ENCODE results near the gene KIAA1217.
A peak's percentile ranks its signal among the peaks of the same experiment; 100 is the strongest.

KIAA1217 gene

DNA sequence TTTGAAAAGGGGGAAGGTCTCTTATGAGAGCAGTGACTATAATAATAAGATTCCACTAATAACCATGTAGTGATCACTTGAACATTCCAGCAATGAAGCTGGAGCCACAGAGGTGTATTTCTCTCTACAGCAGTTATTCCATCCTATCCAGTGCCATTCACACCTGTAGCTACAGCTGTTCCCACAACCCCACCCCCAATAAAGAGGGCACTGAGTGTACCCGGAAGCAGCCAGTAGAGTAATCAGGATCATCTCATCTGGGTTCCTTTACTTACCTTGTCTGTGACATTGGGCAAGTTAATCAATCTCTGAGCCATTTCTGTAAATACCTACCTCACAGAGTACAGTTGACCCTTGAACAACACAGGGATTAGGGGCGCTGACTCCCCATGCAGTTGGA is 188.7 kb downstream of the KIAA1217 start:
- H4K20me1 ChIP-seq: no peaks in the 10 kb centered on the region
- H3K36me3 ChIP-seq: no peaks in the 10 kb centered on the region
- no peaks in the 10 kb centered on the region for H3K9me3 ChIP-seq (replicated peaks in 1 of 11)
- no peaks in the 10 kb centered on the region for H3K27me3 ChIP-seq
- no peak overlapping the region for H3K9ac ChIP-seq
- TF ChIP-seq Cebpa-rat (IDR thresholded peaks at IDR 0.05): no peak
- no peak overlapping the region for H3K4me3 ChIP-seq
- no peaks in the 10 kb centered on the region for H3K4me1 ChIP-seq
- no peak overlapping the region for H3K4me2 ChIP-seq
- no peak overlapping the region for H3K27ac ChIP-seq

DNA sequence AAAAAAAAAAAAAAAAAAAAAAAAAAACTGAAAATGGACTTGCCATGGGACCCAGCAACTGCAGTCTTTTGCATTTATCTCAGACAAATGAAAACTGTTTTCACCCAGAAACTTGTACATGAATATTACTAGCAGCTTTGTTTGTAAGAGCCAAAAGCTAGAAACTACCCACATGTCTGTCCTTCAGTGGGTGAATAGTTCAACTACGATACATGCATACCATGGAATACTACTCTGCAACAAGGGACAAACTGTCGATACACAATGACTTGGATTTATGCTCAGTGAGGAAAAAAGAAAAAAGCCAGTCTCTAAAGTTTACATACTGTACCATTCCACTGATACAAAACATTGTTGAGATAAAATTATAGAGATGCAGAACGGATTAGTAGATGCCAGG is 195.6 kb downstream of the KIAA1217 start:
- H3K27me3 ChIP-seq: no peaks in the 10 kb centered on the region
- no peaks in the 10 kb centered on the region for H4K20me1 ChIP-seq
- TF ChIP-seq Cebpa-rat (IDR thresholded peaks at IDR 0.05): no peak
- H3K4me1 ChIP-seq: peaks cover 0 to 8% (median 0%) of the 10 kb centered on the region in 10 experiments; a peak in 1 of 20 replicates
- H3K4me2 ChIP-seq: no peak overlapping the region
- no peaks in the 10 kb centered on the region for H3K36me3 ChIP-seq
- no peak overlapping the region for H3K9ac ChIP-seq
- H3K9me3 ChIP-seq (replicated peaks in 1 of 11): no peaks in the 10 kb centered on the region
- no peak overlapping the region for H3K27ac ChIP-seq
- H3K4me3 ChIP-seq: no peak overlapping the region

DNA sequence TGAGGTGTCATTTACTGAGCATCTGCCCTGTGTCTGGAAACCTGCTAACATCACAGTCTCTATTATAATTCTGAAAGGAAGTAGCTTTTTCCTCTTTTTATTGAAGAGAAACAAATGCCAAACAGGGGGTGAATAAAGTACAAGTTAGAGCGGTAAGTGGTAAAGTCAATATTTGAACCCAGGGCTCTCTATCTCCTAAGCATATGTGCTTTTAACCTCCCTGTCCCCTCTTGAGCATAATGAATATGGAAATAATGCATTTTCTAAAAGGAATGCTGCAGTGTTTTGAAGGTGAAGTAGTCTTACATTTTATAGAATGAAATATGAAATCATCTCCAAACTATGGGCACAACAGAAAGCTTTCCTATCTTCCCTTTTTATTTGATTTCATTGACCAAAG is 196.7 kb downstream of the KIAA1217 start:
- Histone ChIP-seq H3K9ac (no peak overlapping the region), H3K36me3 (no peaks in the 10 kb centered on the region), H3K4me2 (no peak overlapping the region), H3K4me3 (no peak overlapping the region), H3K27me3 (no peaks in the 10 kb centered on the region), H3K27ac (no peak overlapping the region), H3K4me1 (peaks cover 0 to 8% (median 0%) of the 10 kb centered on the region in 10 experiments; a peak in 1 of 20 replicates), H4K20me1 (no peaks in the 10 kb centered on the region), H3K9me3 (replicated peaks in 1 of 11) (no peaks in the 10 kb centered on the region)
- no peak for TF ChIP-seq Cebpa-rat (IDR thresholded peaks at IDR 0.05)

DNA sequence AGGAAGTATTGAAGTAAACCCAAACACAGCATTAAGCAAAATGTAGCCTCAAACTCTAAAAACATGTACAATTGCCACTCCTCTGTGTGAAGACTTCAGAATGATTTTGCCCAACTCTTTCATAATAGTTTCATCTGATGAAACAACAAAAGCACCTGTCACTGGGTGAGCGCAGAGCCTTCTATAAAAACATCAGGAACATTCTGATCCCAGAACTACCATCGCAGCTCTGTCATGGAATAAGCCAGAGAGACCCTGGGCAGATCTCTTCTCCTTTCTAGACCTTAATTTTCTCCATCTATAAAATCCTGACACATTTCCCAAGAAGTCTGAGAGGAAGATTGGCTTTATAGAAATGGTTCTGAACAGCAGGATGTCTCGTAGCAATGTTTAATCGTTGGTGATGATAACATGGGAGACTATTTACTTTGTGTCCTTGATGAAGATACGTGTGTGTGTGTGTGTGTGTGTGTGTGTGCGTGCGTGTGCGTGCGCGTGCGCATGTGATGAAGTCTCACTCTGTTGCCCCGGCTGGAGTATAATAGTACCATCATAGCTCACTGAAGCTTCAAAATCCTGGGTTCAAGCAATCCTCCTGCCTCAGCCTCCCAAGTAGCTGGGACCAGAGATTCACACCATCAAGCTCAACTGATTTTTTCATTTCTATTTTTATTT is 198.0 kb downstream of the KIAA1217 start:
- TF ChIP-seq Cebpa-rat (IDR thresholded peaks at IDR 0.05): no peak
- Histone ChIP-seq H3K9me3 (replicated peaks in 1 of 11) (no peaks in the 10 kb centered on the region), H3K27me3 (no peaks in the 10 kb centered on the region), H3K9ac (no peak overlapping the region), H3K27ac (no peak overlapping the region), H4K20me1 (no peaks in the 10 kb centered on the region), H3K36me3 (no peaks in the 10 kb centered on the region), H3K4me1 (peaks cover 0 to 8% (median 0%) of the 10 kb centered on the region in 10 experiments; a peak in 1 of 20 replicates), H3K4me2 (no peak overlapping the region), H3K4me3 (no peak overlapping the region)

DNA sequence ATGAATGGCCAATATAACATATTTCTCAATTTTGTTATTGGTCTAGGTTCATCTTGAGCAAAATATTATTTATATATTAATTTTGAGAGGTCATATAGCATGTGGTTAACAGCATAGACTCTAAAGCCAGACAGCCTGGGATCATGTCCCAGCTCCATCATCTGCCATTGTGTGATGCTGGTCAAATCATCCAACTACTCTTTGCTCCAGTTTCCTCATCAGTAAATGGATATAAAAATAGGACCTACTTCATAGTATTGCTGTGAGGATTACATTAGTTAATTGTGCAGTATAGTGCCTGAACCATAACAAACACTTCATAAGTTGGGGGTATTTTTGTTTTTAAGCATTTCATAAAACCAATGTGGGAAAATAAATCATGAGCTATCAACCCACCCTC is 199.0 kb downstream of the KIAA1217 start:
- Histone ChIP-seq H3K9ac (no peak overlapping the region), H4K20me1 (no peaks in the 10 kb centered on the region), H3K27me3 (no peaks in the 10 kb centered on the region), H3K36me3 (no peaks in the 10 kb centered on the region), H3K4me2 (no peak overlapping the region), H3K4me1 (peaks cover 0 to 8% (median 0%) of the 10 kb centered on the region in 10 experiments; a peak in 1 of 20 replicates), H3K9me3 (replicated peaks in 1 of 11) (peaks cover 0 to 9% (median 6%) of the 10 kb centered on the region in 11 experiments; a peak in 15 of 22 replicates), H3K4me3 (no peak overlapping the region), H3K27ac (no peak overlapping the region)
- no peak for TF ChIP-seq Cebpa-rat (IDR thresholded peaks at IDR 0.05)

DNA sequence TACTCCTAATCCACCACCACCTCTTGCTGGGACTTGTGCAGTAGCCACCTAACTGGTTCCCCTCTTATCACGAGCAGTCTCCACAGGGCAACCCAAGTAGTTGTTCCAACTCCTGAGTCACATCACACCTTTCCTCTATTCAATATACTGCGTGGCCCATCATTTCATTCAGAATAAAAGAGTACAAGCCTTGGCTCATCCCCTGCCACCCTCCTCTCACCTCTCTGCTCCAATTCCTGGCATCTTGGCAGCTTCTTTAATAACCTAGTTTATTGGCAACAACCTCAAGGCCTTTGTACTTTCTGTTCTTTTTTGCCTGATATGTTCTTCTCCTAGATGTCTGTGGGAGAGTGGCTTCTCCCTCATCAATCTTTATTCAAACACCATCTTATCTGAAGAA is 199.4 kb downstream of the KIAA1217 start:
- Histone ChIP-seq H3K36me3 (no peaks in the 10 kb centered on the region), H3K4me2 (no peak overlapping the region), H3K27me3 (no peaks in the 10 kb centered on the region), H3K4me1 (peaks cover 0 to 8% (median 0%) of the 10 kb centered on the region in 10 experiments; a peak in 1 of 20 replicates), H3K27ac (no peak overlapping the region), H4K20me1 (no peaks in the 10 kb centered on the region), H3K9ac (no peak overlapping the region), H3K4me3 (no peak overlapping the region), H3K9me3 (replicated peaks in 1 of 11) (peaks cover 3 to 14% (median 11%) of the 10 kb centered on the region in 11 experiments; a peak in 20 of 22 replicates)
- TF ChIP-seq Cebpa-rat (IDR thresholded peaks at IDR 0.05): no peak

DNA sequence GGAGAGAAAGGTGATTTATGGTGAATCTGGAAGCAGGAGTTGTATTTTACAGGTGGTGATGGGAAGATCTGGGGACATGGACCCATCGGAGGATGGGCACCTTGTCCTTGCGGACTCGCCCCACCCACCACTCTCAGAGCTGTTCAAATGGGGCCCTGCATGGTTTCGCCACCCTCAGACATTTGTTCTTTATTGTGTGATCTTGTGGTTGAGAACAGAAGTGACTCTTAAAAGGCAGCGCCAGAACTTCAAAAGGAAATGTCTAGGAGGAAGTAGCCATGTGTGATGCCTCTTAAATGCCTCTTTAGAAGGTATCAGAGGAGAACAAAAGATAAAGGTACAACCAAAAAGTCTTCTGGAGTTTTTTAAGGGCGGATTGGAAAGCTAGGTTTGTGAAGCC is 205.7 kb downstream of the KIAA1217 start:
- H4K20me1 ChIP-seq: no peaks in the 10 kb centered on the region

DNA sequence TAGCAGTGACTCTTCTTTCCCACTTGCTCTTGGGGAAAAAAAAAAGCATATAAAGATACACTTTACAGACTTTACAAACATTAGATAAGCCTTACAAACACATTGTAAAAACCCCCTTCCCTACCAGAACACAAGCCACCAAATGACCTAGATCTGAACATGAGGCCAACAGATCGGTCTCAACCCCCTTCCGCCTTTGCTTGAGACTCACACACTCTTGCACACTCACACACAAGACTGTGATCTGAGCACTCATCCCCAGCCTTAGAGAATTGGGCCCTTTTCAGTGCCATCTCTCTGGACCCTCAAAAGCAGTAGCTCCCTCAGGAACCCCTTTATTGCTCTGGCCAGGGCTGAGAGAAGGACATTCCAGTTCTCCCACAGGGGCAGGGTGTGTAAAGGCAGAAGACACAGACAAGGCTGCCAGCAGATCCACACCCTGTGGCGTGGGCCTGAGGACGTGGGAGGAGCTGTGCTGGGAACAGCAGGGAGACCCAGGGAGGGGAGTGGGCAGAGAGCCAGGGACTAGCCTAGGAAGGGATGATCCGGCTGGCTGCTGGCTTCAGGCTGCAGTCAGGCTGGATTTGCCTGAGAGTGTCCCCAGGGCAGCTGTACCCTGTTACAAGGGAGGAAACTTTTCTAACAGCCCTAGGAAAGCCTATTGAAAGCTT is 206.7 kb downstream of the KIAA1217 start:
- H3K27me3 ChIP-seq: no peaks in the 10 kb centered on the region
- no peaks in the 10 kb centered on the region for H3K36me3 ChIP-seq
- H3K4me3 ChIP-seq: no peak overlapping the region
- no peaks in the 10 kb centered on the region for H4K20me1 ChIP-seq
- H3K4me2 ChIP-seq: peak overlapping the region in 1 of 11 experiments; percentile 41; a peak in 1 of 22 replicates
- H3K4me1 ChIP-seq: peaks cover 0 to 24% (median 6%) of the 10 kb centered on the region in 10 experiments; a peak in 7 of 20 replicates
- TF ChIP-seq Cebpa-rat (IDR thresholded peaks at IDR 0.05): no peak
- no peak overlapping the region for H3K27ac ChIP-seq
- H3K9ac ChIP-seq: 0 out of 22 replicates have a peak overlapping the region, but pooled peaks of 1 of the 11 experiments have one; percentile 17
- peaks cover 10 to 25% (median 18%) of the 10 kb centered on the region in 11 experiments; a peak in 21 of 22 replicates for H3K9me3 ChIP-seq (replicated peaks in 1 of 11)

More for the DNA sequence above, 205.7 kb downstream of the KIAA1217 start:
- H3K4me3 ChIP-seq: no peak overlapping the region
- H3K27ac ChIP-seq: no peak overlapping the region
- H3K4me2 ChIP-seq: peak overlapping the region in 4 of 11 experiments; percentile 11 to 32 (median 24); a peak in 6 of 22 replicates
- no peaks in the 10 kb centered on the region for H3K27me3 ChIP-seq
- H3K4me1 ChIP-seq: peaks cover 0 to 24% (median 6%) of the 10 kb centered on the region in 10 experiments; a peak in 7 of 20 replicates
- peaks cover 10 to 25% (median 18%) of the 10 kb centered on the region in 11 experiments; a peak in 21 of 22 replicates for H3K9me3 ChIP-seq (replicated peaks in 1 of 11)
- no peak overlapping the region for H3K9ac ChIP-seq
- no peak for TF ChIP-seq Cebpa-rat (IDR thresholded peaks at IDR 0.05)
- no peaks in the 10 kb centered on the region for H3K36me3 ChIP-seq

DNA sequence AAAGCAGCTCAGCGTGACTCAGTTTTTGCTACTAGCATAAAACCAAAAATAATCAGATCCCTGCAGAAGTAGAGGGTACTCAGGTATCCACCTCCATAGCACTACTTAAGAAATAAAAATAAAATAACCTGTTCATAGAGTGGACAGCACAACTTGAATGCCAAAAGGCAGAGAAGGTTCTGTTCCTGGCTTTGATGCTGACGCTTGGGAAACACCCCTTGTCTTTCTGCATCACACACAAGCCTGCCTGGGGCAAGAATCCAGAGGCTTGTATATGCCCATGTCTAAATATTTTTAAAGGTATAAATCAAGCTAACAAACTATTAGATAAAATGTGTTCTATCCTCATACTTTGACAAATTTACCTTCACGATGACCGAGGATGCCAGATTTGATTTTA is 207.3 kb downstream of the KIAA1217 start:
- Histone ChIP-seq H3K4me1 (peaks cover 0 to 24% (median 6%) of the 10 kb centered on the region in 10 experiments; a peak in 7 of 20 replicates), H3K9ac (no peak overlapping the region), H3K36me3 (no peaks in the 10 kb centered on the region), H3K4me2 (no peak overlapping the region), H3K9me3 (replicated peaks in 1 of 11) (peaks cover 10 to 25% (median 18%) of the 10 kb centered on the region in 11 experiments; a peak in 21 of 22 replicates), H3K4me3 (no peak overlapping the region), H3K27ac (no peak overlapping the region), H3K27me3 (no peaks in the 10 kb centered on the region), H4K20me1 (no peaks in the 10 kb centered on the region)
- TF ChIP-seq Cebpa-rat (IDR thresholded peaks at IDR 0.05): no peak
